ENCODE results near the gene CHAC1. TPM values are rescaled to one million over a fixed set of nuclear protein-coding genes. Genes with fewer than 3 reads are reported as not detected.

CHAC1 gene
- total RNA-seq, 1 experiment from 2014 or later: 48.7 TPM

GRCh38 chr15:40944510-40945296, 8.6 kb upstream of the CHAC1 start:
- Histone ChIP-seq H3K9me3 (ENCODE audit: control insufficient read depth, low read depth, low read length) (no peaks in the 10 kb centered on the region), H3K79me1 (ENCODE audit: insufficient read depth, low read depth, low read length, poor library complexity, severe bottlenecking) (no peaks in the 10 kb centered on the region), H2BK120ac (ENCODE audit: low read depth, low read length, poor library complexity, severe bottlenecking) (no peak overlapping the region), H3K14ac (ENCODE audit: insufficient read depth, low read length) (no peak overlapping the region), H3K18ac (ENCODE audit: insufficient read length, low read depth, low read length) (no peak overlapping the region), H3K4me2 (ENCODE audit: insufficient read depth, insufficient read length, low read length) (no peak overlapping the region), H3K23ac (ENCODE audit: insufficient read length, low read depth, low read length) (no peak overlapping the region), H2BK20ac (ENCODE audit: low read depth, low read length, poor library complexity, severe bottlenecking) (no peak overlapping the region), H4K20me1 (ENCODE audit: control insufficient read depth, insufficient read depth, insufficient read length) (no peaks in the 10 kb centered on the region), H4K5ac (ENCODE audit: insufficient read length, low read depth, low read length) (no peak overlapping the region), H3K9ac (ENCODE audit: extremely low read depth, insufficient read length, low read length) (no peak overlapping the region), H4K91ac (ENCODE audit: insufficient read length, low read depth, low read length) (no peak overlapping the region), H3K4ac (ENCODE audit: low read depth, low read length) (no peak overlapping the region), H3K27me3 (ENCODE audit: insufficient read depth, low read length) (no peaks in the 10 kb centered on the region; the same call in 1 of the 2 replicates), H2BK5ac (ENCODE audit: insufficient read length, low read length) (no peak overlapping the region), H3K27ac (ENCODE audit: insufficient read length, low read depth, low read length) (no peak overlapping the region), H3T11ph (ENCODE audit: low read length) (no peak overlapping the region), H2AFZ (ENCODE audit: low read length) (no peak overlapping the region), H3K4me1 (ENCODE audit: insufficient read depth, low read length) (peaks cover 5% of the 10 kb centered on the region; the same call in 1 of the 2 replicates), H3K56ac (ENCODE audit: insufficient read length, low read depth, low read length) (no peak overlapping the region), H2BK12ac (ENCODE audit: insufficient read length, low read depth, low read length) (no peak overlapping the region), H3K23me2 (ENCODE audit: insufficient read length, low read depth, low read length, poor library complexity, severe bottlenecking) (peaks cover 5% of the 10 kb centered on the region), H3K79me2 (ENCODE audit: insufficient read depth, low read length) (no peaks in the 10 kb centered on the region), H2AK5ac (ENCODE audit: insufficient read length, low read length) (no peak overlapping the region), H4K8ac (replicated peaks; ENCODE audit: insufficient read length, low read depth, low read length) (no peak overlapping the region), H2BK15ac (ENCODE audit: low read depth, low read length) (no peak overlapping the region)
- H3K9me3 Mint-ChIP-seq: no peaks in the 10 kb centered on the region
- DNase-seq: no peak
- no peak for TF ChIP-seq CTCF (conservative IDR thresholded peaks at IDR 0.05)
- H3K4me3 Mint-ChIP-seq: no peak overlapping the region
- H3K4me1 Mint-ChIP-seq: peaks cover 30 to 34% of the 10 kb centered on the region in 2 experiments
- H3K27me3 Mint-ChIP-seq (ENCODE audit: low read depth): peaks cover 64% of the 10 kb centered on the region
- WGBS (ENCODE audit: extremely low coverage, insufficient read length, low lambda C conversion rate): no CpG with 5 or more reads among the region's 11 CpGs
- H3K27ac Mint-ChIP-seq: no peak overlapping the region; a peak in 1 of 7 replicates
- no peaks in the 10 kb centered on the region; a peak in 1 of 7 replicates for H3K36me3 Mint-ChIP-seq (ENCODE audit: insufficient read depth in 1 of 3, low read depth in 3 of 3)

All from H9 (cell line).